ENCODE results near the gene HLA-B. TPM values are rescaled to one million over a fixed set of nuclear protein-coding genes. Genes with fewer than 3 reads are reported as not detected.

Gene HLA-B
- polyA plus RNA-seq, 3 donors = 97.2 to 236 (median 160) TPM

- no peak for DNase-seq (ENCODE audit: low read depth in 3 of 3, low spot score in 2 of 3)
Observed at GRCh38 chr6:31309641-31310040, 47.3 kb downstream of the HLA-B start.

- DNase-seq (ENCODE audit: low read depth in 3 of 3, low spot score in 2 of 3) = no peak
Observed at GRCh38 chr6:31308845-31309175, 48.2 kb downstream of the HLA-B start.

GRCh38 chr6:31308050-31308844 lies 48.7 kb downstream of the HLA-B start:
- DNase-seq (ENCODE audit: low read depth in 3 of 3, low spot score in 2 of 3) = peak in 1 of 3 donors; percentile 1

DNA sequence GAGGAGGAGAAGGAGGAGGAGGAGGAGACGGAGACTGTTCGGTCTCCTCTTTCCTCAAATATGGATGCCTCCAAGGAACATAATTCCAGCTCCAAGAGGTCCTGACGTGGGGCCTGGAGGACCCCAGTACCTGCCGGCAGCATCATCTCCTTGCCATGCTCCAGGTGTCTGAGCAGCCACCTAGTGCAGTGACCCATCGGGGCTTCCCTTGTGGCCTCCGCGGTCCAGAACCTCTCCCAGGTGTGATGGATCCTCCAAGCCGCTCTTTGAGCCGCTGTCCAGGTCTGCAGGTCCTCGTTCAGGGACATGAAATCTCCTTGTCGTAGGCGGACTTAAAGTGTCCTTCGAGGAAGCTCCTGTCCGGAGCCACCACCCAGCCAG lies 49.3 kb downstream of the HLA-B start:
- DNase-seq (ENCODE audit: low read depth in 3 of 3, low spot score in 2 of 3) = no peak

DNA sequence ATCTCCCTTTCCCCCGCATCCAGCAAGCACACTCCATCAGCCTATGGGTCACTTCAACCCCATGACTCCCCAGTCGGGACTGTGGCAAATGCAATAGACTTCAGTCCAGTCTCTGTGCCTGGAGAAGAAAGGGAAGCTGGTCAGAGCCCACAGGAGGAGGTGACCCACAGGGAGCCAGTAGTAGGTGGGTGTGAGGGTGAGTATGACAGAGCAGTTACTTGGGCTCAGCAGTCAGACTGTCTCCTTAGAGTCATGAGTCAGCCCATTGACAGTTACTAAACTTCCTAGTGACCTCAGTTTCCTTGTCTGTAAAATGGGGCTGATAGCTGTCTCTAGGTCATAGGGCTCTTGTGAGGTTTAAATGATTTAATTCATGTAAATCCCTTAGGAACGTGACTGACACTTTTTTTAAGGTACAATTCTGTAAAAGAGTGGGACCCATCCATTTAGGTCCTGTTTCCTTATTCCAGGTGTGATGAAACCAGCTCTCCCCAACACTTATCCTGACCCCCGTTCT lies 51.2 kb downstream of the HLA-B start:
- no peak for DNase-seq (ENCODE audit: low read depth in 3 of 3, low spot score in 2 of 3)

DNA sequence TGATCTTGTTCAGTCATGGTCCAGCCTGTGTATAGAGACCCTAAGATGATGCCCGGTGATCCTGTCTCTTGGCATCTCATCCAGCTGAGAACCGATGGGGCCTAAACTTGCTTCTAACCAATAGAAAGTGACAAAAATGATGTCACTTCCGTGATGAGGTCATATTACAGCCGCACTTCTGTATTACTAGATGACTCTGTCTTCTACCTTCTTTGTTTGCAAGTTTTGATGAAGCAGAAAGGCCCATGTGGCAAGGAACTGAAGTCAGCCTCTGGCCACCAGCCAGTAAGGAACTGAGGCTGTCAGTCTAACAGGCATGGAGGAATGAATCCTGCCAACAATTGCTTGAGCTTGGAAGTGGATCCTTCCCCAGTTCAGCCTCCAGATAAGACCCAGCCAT lies 52.3 kb downstream of the HLA-B start:
- DNase-seq (ENCODE audit: low read depth in 3 of 3, low spot score in 2 of 3) = no peak

Other genes starting within 250 kb of the HLA-B start
- not detected for gene C6orf15, start 244.6 kb downstream of the HLA-B start, polyA plus RNA-seq (ENCODE audit: insufficient read length in 3 of 3)
- gene PSORS1C1, start 242.4 kb downstream of the HLA-B start, polyA plus RNA-seq (ENCODE audit: insufficient read length in 3 of 3) = under 1 TPM in 2 of 3 donors, not detected in 1; 0.14 to 0.40 TPM
- not detected for gene CDSN, start 236.7 kb downstream of the HLA-B start, polyA plus RNA-seq (ENCODE audit: insufficient read length in 3 of 3)
- gene PSORS1C2, start 218.1 kb downstream of the HLA-B start, polyA plus RNA-seq (ENCODE audit: insufficient read length in 3 of 3) = not detected
- 10 to 100 TPM; 24.2 to 25.2 (median 25.1) TPM for gene CCHCR1, start 199.4 kb downstream of the HLA-B start, polyA plus RNA-seq (ENCODE audit: insufficient read length in 3 of 3)
- 10 to 100 TPM; 16.5 to 19.9 (median 17.8) TPM for gene TCF19, start 198.6 kb downstream of the HLA-B start, polyA plus RNA-seq (ENCODE audit: insufficient read length in 3 of 3)
- gene POU5F1, start 186.5 kb downstream of the HLA-B start, polyA plus RNA-seq (ENCODE audit: insufficient read length in 3 of 3) = 1 to 10 TPM; 1.2 to 2.5 (median 2.2) TPM
- 100 to 1,000 TPM in 2 of 3 donors, 10 to 100 TPM in 1; 81.5 to 157 (median 126) TPM for gene HLA-C, start 85.1 kb downstream of the HLA-B start, polyA plus RNA-seq (ENCODE audit: insufficient read length in 3 of 3)
- 10 to 100 TPM in 1 of 3 donors, 1 to 10 TPM in 2; 3.4 to 10.5 (median 6.9) TPM for gene MICA, start 46.4 kb upstream of the HLA-B start, polyA plus RNA-seq (ENCODE audit: insufficient read length in 3 of 3)
- gene MICB, start 141.0 kb upstream of the HLA-B start, polyA plus RNA-seq (ENCODE audit: insufficient read length in 3 of 3) = 1 to 10 TPM; 1.0 to 1.4 (median 1.2) TPM
- 10 to 100 TPM; 13.6 to 24.1 (median 17.7) TPM for gene MCCD1, start 171.8 kb upstream of the HLA-B start, polyA plus RNA-seq (ENCODE audit: insufficient read length in 3 of 3)
- 100 to 1,000 TPM; 509 to 546 (median 538) TPM for gene DDX39B, start 184.8 kb upstream of the HLA-B start, polyA plus RNA-seq (ENCODE audit: insufficient read length in 3 of 3)
- gene ATP6V1G2, start 189.4 kb upstream of the HLA-B start, polyA plus RNA-seq (ENCODE audit: insufficient read length in 3 of 3) = 1 to 10 TPM; 5.7 to 7.5 (median 7.3) TPM
- gene NFKBIL1, start 190.4 kb upstream of the HLA-B start, polyA plus RNA-seq (ENCODE audit: insufficient read length in 3 of 3) = 10 to 100 TPM; 17.6 to 19.3 (median 19.1) TPM
- under 1 TPM; 0.13 to 0.15 (median 0.14) TPM for gene LTA, start 215.1 kb upstream of the HLA-B start, polyA plus RNA-seq (ENCODE audit: insufficient read length in 3 of 3)
- gene TNF, start 218.4 kb upstream of the HLA-B start, polyA plus RNA-seq (ENCODE audit: insufficient read length in 3 of 3) = under 1 TPM; 0.16 to 0.31 (median 0.19) TPM
- gene LTB, start 225.2 kb upstream of the HLA-B start, polyA plus RNA-seq (ENCODE audit: insufficient read length in 3 of 3) = 1 to 10 TPM in 2 of 3 donors, under 1 TPM in 1; 0.89 to 1.4 (median 1.2) TPM
- 1 to 10 TPM; 4.9 to 6.5 (median 5.2) TPM for gene LST1, start 229.1 kb upstream of the HLA-B start, polyA plus RNA-seq (ENCODE audit: insufficient read length in 3 of 3)
- gene NCR3, start 235.8 kb upstream of the HLA-B start, polyA plus RNA-seq (ENCODE audit: insufficient read length in 3 of 3) = under 1 TPM in 1 of 3 donors, not detected in 2; 0.16 TPM

All from right renal cortex interstitium (tissue), 3 donors.